OCI-LY1 (cell line): ENCODE results near the gene OGFR.

ENCODE experiments used
- H2AFZ ChIP-seq: fragments of 200-600 bp; sonication (generic), shearing (Covaris generic); 2 replicates; pipeline ENCODE4 v1.6.0; 2014; ENCODE audit warnings: antibody characterized with exemption, mild to moderate bottlenecking, low read length
- H3F3A ChIP-seq: fragments of 200-600 bp; sonication (generic), shearing (Covaris generic); 2 replicates; pipeline ENCODE4 v1.6.0; 2014; ENCODE audit warnings: mild to moderate bottlenecking, antibody characterized with exemption, low read length, moderate library complexity; ENCODE audit not compliant: insufficient read depth
- H3K27ac ChIP-seq: fragments of 200-600 bp; sonication (generic); 2 replicates; pipeline ENCODE4 v1.5.1; 2014; ENCODE audit warnings: low read length, mixed run types, mild to moderate bottlenecking, low read depth; ENCODE audit not compliant: poor library complexity, severe bottlenecking
- H3K27me3 ChIP-seq: fragments of 200-600 bp; sonication (generic); 2 replicates; pipeline ENCODE4 v1.6.0; 2014; ENCODE audit warnings: antibody characterized with exemption, mild to moderate bottlenecking, low read length, moderate library complexity; ENCODE audit not compliant: insufficient read depth
- H3K36me3 ChIP-seq: fragments of 200-600 bp; sonication (generic); 2 replicates; pipeline ENCODE4 v1.6.1; 2014; ENCODE audit warnings: mild to moderate bottlenecking, antibody characterized with exemption, low read length, moderate library complexity, mixed read lengths; ENCODE audit not compliant: insufficient read depth
- H3K4me1 ChIP-seq: fragments of 200-600 bp; sonication (generic); 2 replicates; pipeline ENCODE4 v1.5.1; 2014; ENCODE audit warnings: mild to moderate bottlenecking, low read length, moderate library complexity; ENCODE audit not compliant: insufficient read depth, severe bottlenecking
- H3K4me2 ChIP-seq: fragments of 200-600 bp; sonication (generic), shearing (Covaris generic); 2 replicates; pipeline ENCODE4 v1.6.1; 2014; ENCODE audit warnings: low read length
- H3K4me3 ChIP-seq: fragments of 200-600 bp; sonication (generic); 2 replicates; pipeline ENCODE4 v1.5.1; 2014; ENCODE audit warnings: low read length, low read depth, mild to moderate bottlenecking, mixed read lengths; ENCODE audit not compliant: poor library complexity, severe bottlenecking
- H3K79me2 ChIP-seq: fragments of 200-600 bp; shearing (Covaris generic); 2 replicates; pipeline ENCODE4 v1.6.1; 2016; ENCODE audit warnings: mixed run types, low read length, mixed read lengths; ENCODE audit not compliant: insufficient read depth
- H3K9ac ChIP-seq: fragments of 200-600 bp; sonication (generic), shearing (Covaris generic); 2 replicates; pipeline ENCODE4 v1.6.1; 2014; ENCODE audit warnings: mild to moderate bottlenecking, low read length, mixed read lengths
- H3K9me2 ChIP-seq: fragments of 200-600 bp; sonication (generic), shearing (Covaris generic); 2 replicates; pipeline ENCODE4 v1.6.1; 2014; ENCODE audit warnings: low read depth, mild to moderate bottlenecking, low read length, mixed read lengths
- H3K9me3 ChIP-seq: fragments of 200-600 bp; shearing (Covaris generic); 2 replicates; pipeline ENCODE4 v1.6.1; 2014; ENCODE audit warnings: low read length, mixed read lengths
- H4K20me1 ChIP-seq: fragments of 200-600 bp; sonication (generic), shearing (Covaris generic); 2 replicates; pipeline ENCODE4 v1.6.0; 2016; ENCODE audit warnings: mild to moderate bottlenecking, low read length; ENCODE audit not compliant: insufficient read depth
- CTCF ChIP-seq: fragments of 200-600 bp; sonication (generic), shearing (Covaris generic); IDR thresholded peaks from 2 replicates; pipeline ENCODE4 v1.5.1; 2017; ENCODE audit warnings: mild to moderate bottlenecking, antibody characterized with exemption, low read length, moderate library complexity, mixed read lengths
- EZH2 ChIP-seq: fragments of 200-600 bp; sonication (generic), shearing (Covaris generic); IDR thresholded peaks from 2 replicates; pipeline ENCODE4 v1.8.0; 2017; ENCODE audit warnings: borderline replicate concordance, mixed run types, mild to moderate bottlenecking, antibody characterized with exemption, low read length, moderate library complexity, mixed read lengths

OGFR gene

GRCh38 chr20:62815066-62815991, 10.7 kb downstream of the OGFR start:
- H3K9me3 ChIP-seq, result no peaks in the 10 kb centered on the region
- H3F3A ChIP-seq, result no peaks in the 10 kb centered on the region
- no peaks in the 10 kb centered on the region; the same call in 1 of the 2 replicates for H3K27me3 ChIP-seq
- no peak overlapping the region for H2AFZ ChIP-seq
- no peaks in the 10 kb centered on the region for H3K79me2 ChIP-seq
- H4K20me1 ChIP-seq, result no peaks in the 10 kb centered on the region
- no peak overlapping the region for H3K4me2 ChIP-seq
- no peaks in the 10 kb centered on the region for H3K9me2 ChIP-seq
- H3K36me3 ChIP-seq, result peaks cover 35% of the 10 kb centered on the region
- H3K4me3 ChIP-seq, result no peak overlapping the region
- H3K27ac ChIP-seq, result no peak overlapping the region
- TF ChIP-seq EZH2 (no peak), CTCF (no peak)
- H3K4me1 ChIP-seq, result no peaks in the 10 kb centered on the region
- H3K9ac ChIP-seq, result no peak overlapping the region

- no peaks in the 10 kb centered on the region for H3K4me1 ChIP-seq
- no peaks in the 10 kb centered on the region for H3K9me2 ChIP-seq
- no peaks in the 10 kb centered on the region for H3F3A ChIP-seq
- H4K20me1 ChIP-seq, result no peaks in the 10 kb centered on the region
- no peak overlapping the region for H3K4me3 ChIP-seq
- H3K79me2 ChIP-seq, result no peaks in the 10 kb centered on the region
- H3K4me2 ChIP-seq, result no peak overlapping the region
- H3K27ac ChIP-seq, result no peak overlapping the region
- no peaks in the 10 kb centered on the region for H3K9me3 ChIP-seq
- TF ChIP-seq CTCF, result no peak
- TF ChIP-seq EZH2, result no peak
- H3K9ac ChIP-seq, result no peak overlapping the region
- peaks cover 26% of the 10 kb centered on the region for H3K36me3 ChIP-seq
- no peak overlapping the region for H2AFZ ChIP-seq
- H3K27me3 ChIP-seq, result no peaks in the 10 kb centered on the region; the same call in 1 of the 2 replicates
Observed at GRCh38 chr20:62816031-62816883, 11.6 kb downstream of the OGFR start.

- no peaks in the 10 kb centered on the region for H3K9me2 ChIP-seq
- H3K36me3 ChIP-seq, result peaks cover 17% of the 10 kb centered on the region
- no peak for TF ChIP-seq EZH2
- TF ChIP-seq CTCF, result no peak
- H3K79me2 ChIP-seq, result no peaks in the 10 kb centered on the region
- no peak within 1 kb of the TSS for H3K27ac ChIP-seq
- no peaks in the 10 kb centered on the region; the same call in 1 of the 2 replicates for H3K27me3 ChIP-seq
- no peak within 1 kb of the TSS for H2AFZ ChIP-seq
- no peaks in the 10 kb centered on the region for H3F3A ChIP-seq
- no peaks in the 10 kb centered on the region for H3K9me3 ChIP-seq
- H3K4me3 ChIP-seq, result no peak within 1 kb of the TSS
- no peak within 1 kb of the TSS for H3K4me2 ChIP-seq
- no peak within 1 kb of the TSS for H3K9ac ChIP-seq
- no peaks in the 10 kb centered on the region for H3K4me1 ChIP-seq
- H4K20me1 ChIP-seq, result no peaks in the 10 kb centered on the region
Observed at GRCh38 chr20:62816884-62817873, 12.5 kb downstream of the OGFR start, which contains the start of gene COL9A3. Gene COL9A3, plus strand, starts transcription at chr20:62817050. Its CDS starts 15 bp downstream, at chr20:62817065.
